IMR-90 (cell line): ENCODE measurements around the gene SPATA33. TPM values are rescaled to one million over a fixed set of nuclear protein-coding genes. Genes with fewer than 3 reads are reported as not detected.

ENCODE experiments used
- ATAC-seq: fragments of 200-7000 bp; cut with Tn5 transposase; 2 replicates; pipeline ENCODE4 v1.9.1; 2020; ENCODE audit warnings: low read depth, mild to moderate bottlenecking, moderate library complexity
- BruUV-seq: library from RNA; stranded (reverse); fragments of 400-500 nt; replicated peaks from 2 replicates; lab custom pipeline; 2021; lab: Mats Ljungman, UMichigan
- CTCF ChIA-PET: fragments of 300-600 bp; formaldehyde crosslinking; extraction: SDS; loops from one replicate; lab custom pipeline; 2021; ENCODE audit warnings: antibody characterized with exemption; lab: Yijun Ruan, JAX
- POLR2A ChIA-PET: fragments of 300-600 bp; sonication (Branson Sonifier 250); formaldehyde crosslinking; loops from one replicate; lab custom pipeline; 2022; ENCODE audit warnings: antibody characterized with exemption; ENCODE audit not compliant: unreplicated experiment; lab: Charles Lee
- DNase-seq: peaks from one replicate; pipeline ENCODE4 v3.0.0; 2013
- H2AFZ ChIP-seq: replicated peaks from 2 replicates; pipeline ENCODE3; 2013; ENCODE audit warnings: low read length, mild to moderate bottlenecking; ENCODE audit not compliant: poor library complexity
- H2AK5ac ChIP-seq: 2 replicates; pipeline ENCODE4 v1.6.1; 2013; ENCODE audit warnings: low read depth, low read length, inconsistent platforms
- H2AK9ac ChIP-seq: replicated peaks from 2 replicates; pipeline ENCODE3; 2013; ENCODE audit warnings: mild to moderate bottlenecking, low read depth, low read length, moderate library complexity; ENCODE audit not compliant: poor library complexity
- H2BK120ac ChIP-seq: 2 replicates; pipeline ENCODE4 v1.6.1; 2013; ENCODE audit warnings: low read depth, low read length, inconsistent platforms
- H2BK15ac ChIP-seq: 3 replicates; pipeline ENCODE4 v1.6.1; 2013; ENCODE audit warnings: low read depth, low read length, inconsistent platforms
- H2BK20ac ChIP-seq: 2 replicates; pipeline ENCODE4 v1.6.1; 2013; ENCODE audit warnings: low read depth, mild to moderate bottlenecking, inconsistent platforms, low read length, moderate library complexity
- H2BK5ac ChIP-seq: 2 replicates; pipeline ENCODE4 v1.6.1; 2013; ENCODE audit warnings: mild to moderate bottlenecking, low read depth, low read length, inconsistent platforms; ENCODE audit not compliant: poor library complexity, severe bottlenecking
- H3K14ac ChIP-seq: replicated peaks from 2 replicates; pipeline ENCODE4 v1.6.1; 2013; ENCODE audit warnings: low read depth, low read length, inconsistent platforms
- H3K18ac ChIP-seq: 2 replicates; pipeline ENCODE4 v1.6.1; 2013; ENCODE audit warnings: low read depth, low read length, control low read depth
- H3K23ac ChIP-seq: 2 replicates; pipeline ENCODE4 v1.6.1; 2013; ENCODE audit warnings: low read depth, low read length, inconsistent platforms
- H3K27ac ChIP-seq: 2 replicates; pipeline ENCODE4 v1.5.1; 2013; ENCODE audit warnings: mild to moderate bottlenecking, control low read depth, low read length; ENCODE audit not compliant: insufficient read depth
- H3K27me3 ChIP-seq: 2 replicates; pipeline ENCODE4 v1.6.1; 2013; ENCODE audit warnings: low read length; ENCODE audit not compliant: control insufficient read depth, insufficient read depth
- H3K36me3 ChIP-seq: 2 replicates; pipeline ENCODE4 v1.6.1; 2013; ENCODE audit warnings: low read length, mixed read lengths; ENCODE audit not compliant: control insufficient read depth, insufficient read depth
- H3K4ac ChIP-seq: 2 replicates; pipeline ENCODE4 v1.6.1; 2013; ENCODE audit warnings: low read depth, low read length, inconsistent platforms
- H3K4me1 ChIP-seq: 2 replicates; pipeline ENCODE4 v1.6.1; 2013; ENCODE audit warnings: low read length, mixed read lengths; ENCODE audit not compliant: control insufficient read depth, insufficient read depth
- H3K4me2 ChIP-seq: 2 replicates; pipeline ENCODE4 v1.6.1; 2013; ENCODE audit warnings: low read depth, mild to moderate bottlenecking, control low read depth, low read length, moderate library complexity
- H3K4me3 ChIP-seq: 2 replicates; pipeline ENCODE4 v1.5.1; 2013; ENCODE audit warnings: low read depth, mild to moderate bottlenecking, control low read depth, low read length, moderate library complexity; ENCODE audit not compliant: insufficient read depth
- H3K56ac ChIP-seq: 2 replicates; pipeline ENCODE4 v1.6.1; 2013; ENCODE audit warnings: low read length, inconsistent platforms; ENCODE audit not compliant: insufficient read depth; ENCODE audit errors: extremely low read depth
- H3K79me1 ChIP-seq, 2 experiments: 2 replicates each; pipeline ENCODE4 v1.6.1; 2013; ENCODE audit warnings: low read length in 2 of 2, inconsistent platforms in 1 of 2, low read depth in 1 of 2
- H3K9ac ChIP-seq: 2 replicates; pipeline ENCODE4 v1.6.1; 2013; ENCODE audit warnings: low read depth, low read length, control low read depth
- H3K9me1 ChIP-seq: 2 replicates; pipeline ENCODE4 v1.6.1; 2013; ENCODE audit warnings: low read length, inconsistent platforms; ENCODE audit not compliant: insufficient read depth
- H3K9me3 ChIP-seq: 2 replicates; pipeline ENCODE4 v1.6.1; 2013; ENCODE audit warnings: low read length; ENCODE audit not compliant: control insufficient read depth, insufficient read depth
- H4K20me1 ChIP-seq: 2 replicates; pipeline ENCODE4 v1.6.1; 2013; ENCODE audit warnings: low read length, inconsistent platforms; ENCODE audit not compliant: insufficient read depth
- H4K5ac ChIP-seq: 2 replicates; pipeline ENCODE4 v1.6.1; 2013; ENCODE audit warnings: mild to moderate bottlenecking, low read depth, low read length, control low read depth
- H4K8ac ChIP-seq, 2 experiments: 2 replicates each; pipeline ENCODE4 v1.6.1; 2013; ENCODE audit warnings: low read depth in 2 of 2, low read length in 2 of 2, control low read depth in 1 of 2, inconsistent platforms in 1 of 2
- H4K91ac ChIP-seq: 2 replicates; pipeline ENCODE4 v1.6.1; 2013; ENCODE audit warnings: low read depth, low read length, inconsistent platforms; ENCODE audit not compliant: insufficient read depth
- FOS ChIP-seq: fragments of 150-350 bp; IDR thresholded peaks from 2 replicates; pipeline ENCODE4 v1.6.1; 2016; ENCODE audit warnings: low read depth, low read length
- MAZ ChIP-seq: IDR thresholded peaks from 2 replicates; pipeline ENCODE4 v1.6.1; 2012; ENCODE audit warnings: low read depth, mild to moderate bottlenecking, low read length, improper control_type of control experiment, moderate library complexity, borderline replicate concordance
- MXI1 ChIP-seq: IDR thresholded peaks from 2 replicates; pipeline ENCODE4 v1.6.1; 2012; ENCODE audit warnings: low read depth, mild to moderate bottlenecking, low read length, moderate library complexity, borderline replicate concordance
- NFE2L2 ChIP-seq: fragments of 150-350 bp; IDR thresholded peaks from 2 replicates; pipeline ENCODE4 v1.6.1; 2016; ENCODE audit warnings: low read depth, mild to moderate bottlenecking, low read length
- POLR2A ChIP-seq: IDR thresholded peaks from 2 replicates; pipeline ENCODE4 v1.6.1; 2012; ENCODE audit warnings: mild to moderate bottlenecking, low read depth, low read length
- RFX5 ChIP-seq: IDR thresholded peaks from 2 replicates; pipeline ENCODE4 v1.8.0; 2012; ENCODE audit warnings: low read depth, mild to moderate bottlenecking, low read length, moderate library complexity
- SMC3 ChIP-seq: fragments of 150-350 bp; IDR thresholded peaks from 2 replicates; pipeline ENCODE4 v1.6.1; 2016; ENCODE audit warnings: low read depth, mild to moderate bottlenecking, antibody characterized with exemption, low read length, moderate library complexity
- WGBS, 2 experiments: methylation state at CpG; one replicate each; pipeline versions ENCODE4 v1.1.5 to v1.1.7; 2013; ENCODE audit warnings: missing lambda C conversion rate in 2 of 2; ENCODE audit not compliant: insufficient read length in 1 of 2; ENCODE audit errors: extremely low coverage in 2 of 2; 5-methylcytosine and 5-hydroxymethylcytosine counted together
- dilution Hi-C: fragments of 300-500 bp; cut with HindIII; formaldehyde crosslinking; loops from one replicate; pipeline ENCODE4 v1.14.3; 2018; ENCODE audit warnings: low sequenced_read_pairs; ENCODE audit not compliant: unreplicated experiment
- in situ Hi-C: fragments of 300-500 bp; cut with MboI; formaldehyde crosslinking; loops from 3 replicates; pipeline ENCODE4 v1.14.3; 2019; ENCODE audit warnings: low sequenced_read_pairs, inconsistent platforms, mixed read lengths
- intact Hi-C: fragments of 100-400 bp; cut with micrococcal nuclease; formaldehyde crosslinking; loops from 2 replicates; pipeline ENCODE4 v1.10.0; 2022
- polyA plus RNA-seq, 3 experiments: library from polyadenylated mRNA; depleted of rRNA; stranded (reverse); fragments of >200 nt; gene quantifications; 2 replicates each; pipeline ENCODE4 v1.2.3, GENCODE V29; 2012; ENCODE audit warnings: low replicate concordance in 1 of 3
- total RNA-seq: library from RNA; depleted of rRNA; stranded (reverse); fragments of >200 nt; gene quantifications from 2 replicates; pipeline ENCODE4 v1.2.3, GENCODE V29; 2012
- TF ChIP-seq, protein P1 (sequence below): conservative IDR thresholded peaks from 2 replicates; pipeline ENCODE4 v1.5.1; 2012; ENCODE audit warnings: mild to moderate bottlenecking, low read depth, low read length, improper control_type of control experiment

The SPATA33 gene
- total and polyA plus RNA-seq, 2 of the 4 experiments (the other 2 are of a cell fraction): 0.90 to 3.4 TPM

GRCh38 chr16:89701425-89702406 is 44.1 kb downstream of the SPATA33 start, which contains the start of gene SPATA2L:
SPATA2L (minus strand) TSS chr16:89701705; CDS start chr16:89701232, 473 bp downstream.
- Histone ChIP-seq H2BK120ac (no peak within 1 kb of the TSS), H4K20me1 (peaks cover 21% of the 10 kb centered on the region), H2BK15ac (no peak within 1 kb of the TSS), H3K4me1 (peaks cover 11% of the 10 kb centered on the region), H3K14ac (peak within 1 kb of the TSS; percentile 10; the same call in 1 of the 2 replicates), H3K9me3 (no peaks in the 10 kb centered on the region), H2BK20ac (no peak within 1 kb of the TSS), H3K27me3 (no peaks in the 10 kb centered on the region), H2AFZ (peak within 1 kb of the TSS; percentile 99), H2BK5ac (peak within 1 kb of the TSS; percentile 35), H3K9me1 (no peaks in the 10 kb centered on the region), H3K56ac (no peak within 1 kb of the TSS), H3K79me1 (peaks cover 5 to 20% of the 10 kb centered on the region in 2 experiments; a peak in 2 of 4 replicates), H3K18ac (0 out of 2 replicates have a peak within 1 kb of the TSS, but pooled peaks have one; percentile 63), H4K8ac (peak within 1 kb of the TSS in 1 of 2 experiments; percentile 71; a peak in 1 of 4 replicates), H3K9ac (peak within 1 kb of the TSS; percentile 89), H4K5ac (no peak within 1 kb of the TSS; the same call in 1 of the 2 replicates), H2AK9ac (peak within 1 kb of the TSS; percentile 95), H2AK5ac (peak within 1 kb of the TSS; percentile 86), H4K91ac (no peak within 1 kb of the TSS), H3K4ac (peak within 1 kb of the TSS; percentile 41; the same call in 1 of the 2 replicates), H3K23ac (no peak within 1 kb of the TSS), H3K36me3 (peaks cover 9% of the 10 kb centered on the region; the same call in 1 of the 2 replicates), H3K27ac (peak within 1 kb of the TSS; percentile 64; the same call in 1 of the 2 replicates), H3K4me2 (peak within 1 kb of the TSS; percentile 100), H3K4me3 (peak within 1 kb of the TSS; percentile 100)
- TF ChIP-seq FOS: no peak
- peak; percentile 57; the same call in 1 of the 2 replicates for TF ChIP-seq MAZ
- TF ChIP-seq NFE2L2: no peak
- TF ChIP-seq MXI1: 0 out of 2 replicates have a peak, but pooled peaks have one; percentile 24
- TF ChIP-seq, protein P1, sequence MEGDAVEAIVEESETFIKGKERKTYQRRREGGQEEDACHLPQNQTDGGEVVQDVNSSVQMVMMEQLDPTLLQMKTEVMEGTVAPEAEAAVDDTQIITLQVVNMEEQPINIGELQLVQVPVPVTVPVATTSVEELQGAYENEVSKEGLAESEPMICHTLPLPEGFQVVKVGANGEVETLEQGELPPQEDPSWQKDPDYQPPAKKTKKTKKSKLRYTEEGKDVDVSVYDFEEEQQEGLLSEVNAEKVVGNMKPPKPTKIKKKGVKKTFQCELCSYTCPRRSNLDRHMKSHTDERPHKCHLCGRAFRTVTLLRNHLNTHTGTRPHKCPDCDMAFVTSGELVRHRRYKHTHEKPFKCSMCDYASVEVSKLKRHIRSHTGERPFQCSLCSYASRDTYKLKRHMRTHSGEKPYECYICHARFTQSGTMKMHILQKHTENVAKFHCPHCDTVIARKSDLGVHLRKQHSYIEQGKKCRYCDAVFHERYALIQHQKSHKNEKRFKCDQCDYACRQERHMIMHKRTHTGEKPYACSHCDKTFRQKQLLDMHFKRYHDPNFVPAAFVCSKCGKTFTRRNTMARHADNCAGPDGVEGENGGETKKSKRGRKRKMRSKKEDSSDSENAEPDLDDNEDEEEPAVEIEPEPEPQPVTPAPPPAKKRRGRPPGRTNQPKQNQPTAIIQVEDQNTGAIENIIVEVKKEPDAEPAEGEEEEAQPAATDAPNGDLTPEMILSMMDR: peak; percentile 27
- no peak for TF ChIP-seq RFX5
- TF ChIP-seq SMC3: 0 out of 2 replicates have a peak, but pooled peaks have one; percentile 14
- TF ChIP-seq POLR2A: peak; percentile 78
- intact Hi-C loops (loop anchor here (2.0 kb wide), 2 partner anchors 91 to 159 kb away; no protein-coding TSS in a partner anchor), in situ Hi-C loops (no loop called here), dilution Hi-C loops (no loop called here)
- BruUV-seq: no TSS peak
- ATAC-seq (peak; percentile 80), DNase-seq (peak; percentile 65)
- POLR2A ChIA-PET: no interaction called here
- CTCF ChIA-PET: interaction anchor here (3.2 kb wide), 1 partner anchor 159 kb away, joined by 19 read pairs; no protein-coding TSS in a partner anchor
- WGBS, 2 experiments: 5% methylated on average over 22 of the region's 97 CpGs; no CpG with 5 or more reads in 1 of the 2 experiments
